SU-DHL-6 (cell line): ENCODE results near the gene RGMB.
"Not testable (repeated sequence)": the region's sequence is repeated elsewhere in the genome, so short reads cannot be mapped to it uniquely, and the experiment has no call there.

Source experiments
- H2AFZ ChIP-seq: fragments of 200-600 bp; sonication (generic); 2 replicates; pipeline ENCODE4 v1.6.1; 2014; ENCODE audit warnings: low read depth, mild to moderate bottlenecking, moderate library complexity, mixed read lengths, antibody characterized with exemption, low read length; ENCODE audit not compliant: severe bottlenecking
- H3F3A ChIP-seq: fragments of 200-600 bp; shearing (Covaris generic); 2 replicates; pipeline ENCODE4 v1.6.0; 2016; ENCODE audit warnings: antibody characterized with exemption, mild to moderate bottlenecking; ENCODE audit not compliant: insufficient read depth
- H3K27ac ChIP-seq: fragments of 200-600 bp; sonication (generic); 2 replicates; pipeline ENCODE4 v1.5.1; 2016; ENCODE audit warnings: low read depth, mild to moderate bottlenecking, low read length, moderate library complexity, mixed read lengths
- H3K27me3 ChIP-seq: fragments of 200-600 bp; sonication (generic), shearing (Covaris generic); 2 replicates; pipeline ENCODE4 v1.6.0; 2014; ENCODE audit warnings: mild to moderate bottlenecking, low read length
- H3K36me3 ChIP-seq: fragments of 200-600 bp; sonication (generic); 2 replicates; pipeline ENCODE4 v1.6.1; 2014; ENCODE audit warnings: mild to moderate bottlenecking, low read length, mixed read lengths
- H3K4me2 ChIP-seq: fragments of 300-600, 200-600 bp; shearing (Covaris generic), sonication (generic); 2 replicates; pipeline ENCODE4 v1.6.0; 2014; ENCODE audit warnings: low read length, low read depth, mild to moderate bottlenecking; ENCODE audit not compliant: poor library complexity, severe bottlenecking
- H3K4me3 ChIP-seq: fragments of 200-600 bp; sonication (generic); 2 replicates; pipeline ENCODE4 v1.5.1; 2014; ENCODE audit warnings: antibody characterized with exemption, low read length, mild to moderate bottlenecking, mixed read lengths; ENCODE audit not compliant: insufficient read depth, poor library complexity, severe bottlenecking
- H3K79me2 ChIP-seq: fragments of 200-600 bp; sonication (generic); 2 replicates; pipeline ENCODE4 v1.6.1; 2014; ENCODE audit warnings: mild to moderate bottlenecking, low read length, moderate library complexity; ENCODE audit not compliant: insufficient read depth
- H3K9ac ChIP-seq: fragments of 200-600 bp; sonication (generic); 2 replicates; pipeline ENCODE4 v1.7.0; 2014; ENCODE audit warnings: mild to moderate bottlenecking, low read length
- H3K9me2 ChIP-seq: fragments of 200-600 bp; sonication (generic); replicated peaks from 2 replicates; pipeline ENCODE4 v1.6.1; 2014; ENCODE audit warnings: low read length; ENCODE audit not compliant: insufficient read depth
- H3K9me3 ChIP-seq: fragments of 200-600 bp; sonication (generic); 2 replicates; pipeline ENCODE4 v1.6.1; 2014; ENCODE audit warnings: low read length, mixed read lengths; ENCODE audit not compliant: insufficient read depth
- H4K20me1 ChIP-seq: fragments of 200-600 bp; sonication (generic); 2 replicates; pipeline ENCODE4 v1.6.1; 2014; ENCODE audit warnings: low read depth, mild to moderate bottlenecking, antibody characterized with exemption, low read length, moderate library complexity, mixed read lengths
- EZH2phosphoT487 ChIP-seq: fragments of 200-600 bp; sonication (generic), shearing (Covaris generic); conservative IDR thresholded peaks from 2 replicates; pipeline ENCODE4 v1.6.1; 2018; ENCODE audit warnings: mild to moderate bottlenecking, antibody characterized with exemption, low read length, moderate library complexity, mixed read lengths
- TF ChIP-seq, protein P1 (sequence below): fragments of 200-600 bp; sonication (generic); IDR thresholded peaks from one replicate; pipeline ENCODE4 v1.5.1; 2017; ENCODE audit warnings: antibody characterized with exemption, mild to moderate bottlenecking, low read length, moderate library complexity; ENCODE audit not compliant: insufficient read depth, poor library complexity, severe bottlenecking

Gene RGMB

GRCh38 chr5:98741926-98742325 is 31.5 kb upstream of the RGMB start:
- no peaks in the 10 kb centered on the region for H3K27me3 ChIP-seq
- no peaks in the 10 kb centered on the region for H3K9me3 ChIP-seq
- TF ChIP-seq EZH2phosphoT487 = no peak
- TF ChIP-seq, protein P1, sequence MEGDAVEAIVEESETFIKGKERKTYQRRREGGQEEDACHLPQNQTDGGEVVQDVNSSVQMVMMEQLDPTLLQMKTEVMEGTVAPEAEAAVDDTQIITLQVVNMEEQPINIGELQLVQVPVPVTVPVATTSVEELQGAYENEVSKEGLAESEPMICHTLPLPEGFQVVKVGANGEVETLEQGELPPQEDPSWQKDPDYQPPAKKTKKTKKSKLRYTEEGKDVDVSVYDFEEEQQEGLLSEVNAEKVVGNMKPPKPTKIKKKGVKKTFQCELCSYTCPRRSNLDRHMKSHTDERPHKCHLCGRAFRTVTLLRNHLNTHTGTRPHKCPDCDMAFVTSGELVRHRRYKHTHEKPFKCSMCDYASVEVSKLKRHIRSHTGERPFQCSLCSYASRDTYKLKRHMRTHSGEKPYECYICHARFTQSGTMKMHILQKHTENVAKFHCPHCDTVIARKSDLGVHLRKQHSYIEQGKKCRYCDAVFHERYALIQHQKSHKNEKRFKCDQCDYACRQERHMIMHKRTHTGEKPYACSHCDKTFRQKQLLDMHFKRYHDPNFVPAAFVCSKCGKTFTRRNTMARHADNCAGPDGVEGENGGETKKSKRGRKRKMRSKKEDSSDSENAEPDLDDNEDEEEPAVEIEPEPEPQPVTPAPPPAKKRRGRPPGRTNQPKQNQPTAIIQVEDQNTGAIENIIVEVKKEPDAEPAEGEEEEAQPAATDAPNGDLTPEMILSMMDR = no peak
- no peak overlapping the region for H3K4me3 ChIP-seq
- H3K36me3 ChIP-seq = no peaks in the 10 kb centered on the region
- no peak overlapping the region for H3K27ac ChIP-seq
- H4K20me1 ChIP-seq = no peaks in the 10 kb centered on the region
- H3K4me2 ChIP-seq = no peak overlapping the region
- H3K9ac ChIP-seq = no peak overlapping the region
- no peaks in the 10 kb centered on the region for H3F3A ChIP-seq
- H2AFZ ChIP-seq = no peak overlapping the region
- H3K79me2 ChIP-seq = no peaks in the 10 kb centered on the region
- no peaks in the 10 kb centered on the region for H3K9me2 ChIP-seq

- TF ChIP-seq, protein P1 = no peak
- TF ChIP-seq EZH2phosphoT487 = no peak
- Histone ChIP-seq H3K4me2 (no peak overlapping the region), H3K4me3 (no peak overlapping the region), H4K20me1 (no peaks in the 10 kb centered on the region), H3K9me3 (no peaks in the 10 kb centered on the region), H3K27ac (no peak overlapping the region), H3F3A (no peaks in the 10 kb centered on the region), H3K79me2 (no peaks in the 10 kb centered on the region), H2AFZ (no peak overlapping the region), H3K9ac (no peak overlapping the region), H3K27me3 (no peaks in the 10 kb centered on the region), H3K9me2 (no peaks in the 10 kb centered on the region), H3K36me3 (no peaks in the 10 kb centered on the region)
Measured at GRCh38 chr5:98742396-98743073, 30.9 kb upstream of the RGMB start.

GRCh38 chr5:98748259-98748658 is 25.2 kb upstream of the RGMB start:
- not testable (repeated sequence) for H3F3A ChIP-seq, H3K9me2 ChIP-seq, H3K27ac ChIP-seq, H3K4me3 ChIP-seq, H3K4me2 ChIP-seq, H3K9me3 ChIP-seq, H3K9ac ChIP-seq, H3K27me3 ChIP-seq, H4K20me1 ChIP-seq, H3K36me3 ChIP-seq, H2AFZ ChIP-seq, H3K79me2 ChIP-seq

GRCh38 chr5:98749046-98749445 is 24.4 kb upstream of the RGMB start:
- Histone ChIP-seq H4K20me1 (no peaks in the 10 kb centered on the region), H3K4me3 (no peak overlapping the region), H2AFZ (no peak overlapping the region), H3K79me2 (no peaks in the 10 kb centered on the region), H3K27ac (no peak overlapping the region), H3K9me2 (no peaks in the 10 kb centered on the region), H3K9ac (no peak overlapping the region), H3K9me3 (no peaks in the 10 kb centered on the region), H3K36me3 (no peaks in the 10 kb centered on the region), H3K4me2 (no peak overlapping the region), H3F3A (no peaks in the 10 kb centered on the region), H3K27me3 (no peaks in the 10 kb centered on the region)
- TF ChIP-seq, protein P1 = no peak
- TF ChIP-seq EZH2phosphoT487 = no peak
